ENCODE results near the gene IPO9. TPM values are rescaled to one million over a fixed set of nuclear protein-coding genes. Genes with fewer than 3 reads are reported as not detected.

The IPO9 gene
- total RNA-seq, 4 donors from 2014 or later = 2.0 to 13.0 (median 7.9) TPM

- Histone ChIP-seq H3K4me1 (peaks cover 4 to 26% (median 5%) of the 10 kb centered on the region in 4 donors), H3K27ac (peak overlapping the region; percentile 9 to 86 (median 74))
- TF ChIP-seq CTCF (IDR thresholded peaks at IDR 0.05) (no peak), POLR2AphosphoS5 (IDR thresholded peaks at IDR 0.05) (peak in 1 of 3 donors; percentile 21)
Observed at GRCh38 chr1:201894343-201895119, 65.6 kb downstream of the IPO9 start.

GRCh38 chr1:201895120-201895665, 66.2 kb downstream of the IPO9 start:
- DNase-seq = no peak
- H3K4me1 ChIP-seq = peaks cover 0 to 23% (median 0%) of the 10 kb centered on the region in 4 donors
- 70 to 82% methylated on average over 2 to 6 of the region's 7 CpGs for WGBS, 2 donors (ENCODE audit: low coverage in 1 of 2)
- TF ChIP-seq POLR2AphosphoS5 (IDR thresholded peaks at IDR 0.05) (peak in 1 of 3 donors; percentile 36), EP300 (IDR thresholded peaks at IDR 0.05; ENCODE audit: low read depth) (no peak)
- in situ Hi-C loops (cut with MboI; ENCODE audit: low pct_ligation_motif_present in 1 of 4, low pct_unique_long_range_greater_than_20kb in 1 of 4, low sequenced_read_pairs in 3 of 4) (loop anchor here in 3 of 4 donors (10.0 to 25.0 kb wide), 3 partner anchors 80 to 242 kb away; partner anchors contain the start of genes ARL8A (in 2 of the 3) and GPR37L1 (in 1 of the 3)), intact Hi-C loops (cut with DNase I; ENCODE audit: low total_unique reads) (no loop called here)
- H3K36me3 ChIP-seq = no peaks in the 10 kb centered on the region
- peak overlapping the region; percentile 9 to 86 (median 74) for H3K27ac ChIP-seq
- peaks cover 2% of the 10 kb centered on the region for H3K27me3 ChIP-seq
- no peak overlapping the region for H3K4me3 ChIP-seq
- no peaks in the 10 kb centered on the region for H3K9me3 ChIP-seq

More at GRCh38 chr1:201894343-201895119, 65.6 kb downstream of the IPO9 start:
- H3K4me3 ChIP-seq = no peak overlapping the region
- no peaks in the 10 kb centered on the region for H3K9me3 ChIP-seq
- DNase-seq = no peak
- WGBS, 2 donors (ENCODE audit: low coverage in 1 of 2) = 72 to 73% methylated on average over 2 to 5 of the region's 5 CpGs
- H3K36me3 ChIP-seq = no peaks in the 10 kb centered on the region
- intact Hi-C loops (cut with DNase I; ENCODE audit: low total_unique reads) (loop anchor here (5.0 kb wide), 1 partner anchor 78 kb away; no protein-coding TSS in a partner anchor), in situ Hi-C loops (cut with MboI; ENCODE audit: low pct_ligation_motif_present in 1 of 4, low pct_unique_long_range_greater_than_20kb in 1 of 4, low sequenced_read_pairs in 3 of 4) (loop anchor here in 3 of 4 donors (5.0 to 25.0 kb wide), 5 partner anchors 73 to 243 kb away; partner anchors contain the start of genes ARL8A (in 2 of the 3) and GPR37L1 (in 1 of the 3))
- H3K27me3 ChIP-seq = peaks cover 9% of the 10 kb centered on the region

GRCh38 chr1:201895913-201896807, 67.2 kb downstream of the IPO9 start:
- 15% methylated on average over 8 of the region's 10 CpGs; no CpG with 5 or more reads in 1 of the 2 donors for WGBS, 2 donors (ENCODE audit: low coverage in 1 of 2)
- intact Hi-C loops (cut with DNase I; ENCODE audit: low total_unique reads) = loop anchor here (2.0 kb wide), 1 partner anchor 51 kb away; the partner anchor contains the start of gene LMOD1
- in situ Hi-C loops (cut with MboI; ENCODE audit: low pct_ligation_motif_present in 1 of 4, low pct_unique_long_range_greater_than_20kb in 1 of 4, low sequenced_read_pairs in 3 of 4) = loop anchor here in 3 of 4 donors (10.0 to 25.0 kb wide), 3 partner anchors 79 to 241 kb away; partner anchors contain the start of genes ARL8A (in 2 of the 3) and GPR37L1 (in 1 of the 3)

More at GRCh38 chr1:201895913-201896807, 67.2 kb downstream of the IPO9 start:
- H3K27ac ChIP-seq = peak overlapping the region; percentile 64 to 86 (median 74)
- TF ChIP-seq POLR2A (IDR thresholded peaks at IDR 0.05) (peak; percentile 11), CTCF (IDR thresholded peaks at IDR 0.05) (peak; percentile 89 to 97 (median 91)), EP300 (IDR thresholded peaks at IDR 0.05; ENCODE audit: low read depth) (no peak), POLR2AphosphoS5 (IDR thresholded peaks at IDR 0.05) (peak; percentile 47 to 80 (median 72))
- no peaks in the 10 kb centered on the region for H3K36me3 ChIP-seq
- no peaks in the 10 kb centered on the region for H3K27me3 ChIP-seq
- H3K4me1 ChIP-seq = peaks cover 0 to 30% (median 1%) of the 10 kb centered on the region in 4 donors
- no peaks in the 10 kb centered on the region for H3K9me3 ChIP-seq
- peak; percentile 92 for DNase-seq
- no peak overlapping the region for H3K4me3 ChIP-seq
